Measurements from ENCODE around the gene PRSS3.
"Not testable (repeated sequence)": the region's sequence is repeated elsewhere in the genome, so short reads cannot be mapped to it uniquely, and the experiment has no call there.

Gene PRSS3

DNA sequence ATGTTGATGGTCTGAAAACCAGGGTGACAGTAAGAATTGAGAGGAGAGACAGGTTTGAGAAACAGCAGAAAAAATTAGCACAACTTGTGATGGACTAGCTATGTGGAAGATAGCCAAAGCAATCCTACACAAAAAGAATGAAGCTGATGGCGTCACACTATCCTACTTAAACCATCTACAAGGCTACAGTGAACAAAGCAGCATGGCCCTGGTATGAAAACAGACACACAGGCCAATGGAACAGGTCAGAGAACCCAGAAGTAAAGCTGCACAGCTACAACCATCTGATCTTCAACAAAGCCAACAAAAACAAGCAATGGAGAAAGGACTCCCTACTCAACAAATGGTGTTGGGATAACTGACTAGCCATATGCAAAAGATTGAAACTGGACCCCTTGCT, 14.1 kb downstream of the PRSS3 start:
- ATAC-seq (replicated peaks; ENCODE audit: extremely low read depth, poor library complexity, severe bottlenecking), result no peak
- Mint-ChIP-seq H3K9me3 (no peaks in the 10 kb centered on the region), H3K4me3 (no peak overlapping the region), H3K36me3 (ENCODE audit: insufficient read depth) (no peaks in the 10 kb centered on the region), H3K27ac (ENCODE audit: low read depth) (no peak overlapping the region), H3K27me3 (no peaks in the 10 kb centered on the region), H3K4me1 (peaks cover 7% of the 10 kb centered on the region)
- DNase-seq (ENCODE audit: low spot score in 2 of 2), result no peak

GRCh38 chr9:33813712-33814641, 18.6 kb downstream of the PRSS3 start:
- Mint-ChIP-seq H3K27ac (ENCODE audit: low read depth) (peak overlapping the region; percentile 96), H3K4me3 (no peak overlapping the region), H3K36me3 (ENCODE audit: insufficient read depth) (peaks cover 11% of the 10 kb centered on the region), H3K4me1 (peaks cover 31% of the 10 kb centered on the region), H3K9me3 (no peaks in the 10 kb centered on the region), H3K27me3 (no peaks in the 10 kb centered on the region)
- ATAC-seq (replicated peaks; ENCODE audit: extremely low read depth, poor library complexity, severe bottlenecking) (no peak), DNase-seq (ENCODE audit: low spot score in 2 of 2) (no peak)

GRCh38 chr9:33815781-33816180, 20.4 kb downstream of the PRSS3 start:
- H3K9me3 Mint-ChIP-seq, result no peaks in the 10 kb centered on the region
- peaks cover 11% of the 10 kb centered on the region for H3K36me3 Mint-ChIP-seq (ENCODE audit: insufficient read depth)
- ATAC-seq (replicated peaks; ENCODE audit: extremely low read depth, poor library complexity, severe bottlenecking) (no peak), DNase-seq (ENCODE audit: low spot score in 2 of 2) (no peak)
- H3K27ac Mint-ChIP-seq (ENCODE audit: low read depth), result peak overlapping the region; percentile 96
- H3K4me3 Mint-ChIP-seq, result peak overlapping the region; percentile 88
- H3K27me3 Mint-ChIP-seq, result no peaks in the 10 kb centered on the region
- H3K4me1 Mint-ChIP-seq, result peaks cover 44% of the 10 kb centered on the region

DNA sequence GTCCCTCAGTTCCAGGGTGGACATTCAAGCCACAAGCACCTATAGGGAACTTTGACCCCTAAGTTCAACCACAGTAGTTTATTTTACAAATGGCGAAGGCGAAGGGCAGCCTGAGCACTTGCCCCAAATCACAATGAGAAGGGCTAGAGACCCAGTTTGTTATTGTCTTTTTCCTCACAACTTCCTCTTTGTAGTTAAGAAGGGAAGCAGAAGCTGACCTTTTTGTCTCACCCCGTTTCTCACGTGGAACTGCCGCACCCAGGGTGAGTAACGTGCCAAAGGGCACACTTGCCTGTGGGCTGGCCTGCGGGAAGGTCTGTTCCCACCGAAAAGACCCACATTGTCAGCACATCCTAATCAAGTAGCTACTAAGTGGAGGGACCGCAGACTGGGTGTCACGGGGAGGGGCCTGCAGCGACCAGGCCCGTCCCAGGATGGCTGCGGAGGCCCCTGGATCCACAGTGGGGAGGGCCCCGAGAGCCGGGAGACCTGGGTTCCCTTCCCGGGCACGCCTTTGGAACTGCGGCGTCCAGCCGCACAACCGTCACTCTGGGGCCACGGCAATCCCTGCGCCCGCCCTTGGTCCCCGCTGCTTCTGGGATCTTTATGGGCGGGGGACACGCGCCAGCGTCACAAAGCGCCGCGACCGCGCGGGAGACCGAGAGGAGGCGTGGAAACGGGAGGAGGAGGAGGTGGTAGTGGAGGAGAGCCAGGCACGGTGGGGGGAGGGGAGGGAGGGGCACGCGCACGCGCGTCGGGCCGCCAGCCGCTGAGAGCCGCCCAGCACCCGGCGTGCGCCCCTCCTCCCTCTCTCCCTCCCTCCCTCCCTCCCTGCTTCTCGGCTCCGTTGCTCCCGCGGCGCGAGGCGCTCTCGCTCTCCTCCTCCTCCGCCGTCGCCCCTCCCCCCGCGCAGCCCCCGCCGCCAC, 21.2 kb downstream of the PRSS3 start, which contains the start of gene UBE2R2:
Gene UBE2R2 (plus strand): TSS at position 834 of the 926 bp plus-strand sequence. CDS start 598 bp downstream, outside the sequence.
- H3K27ac Mint-ChIP-seq (ENCODE audit: low read depth), result peak within 1 kb of the TSS; percentile 96
- peak; percentile 82 for ATAC-seq (replicated peaks; ENCODE audit: extremely low read depth, poor library complexity, severe bottlenecking)
- peak within 1 kb of the TSS; percentile 88 for H3K4me3 Mint-ChIP-seq
- peak; percentile 76 to 86 for DNase-seq (ENCODE audit: low spot score in 2 of 2)
- no peaks in the 10 kb centered on the region for H3K27me3 Mint-ChIP-seq
- H3K9me3 Mint-ChIP-seq, result no peaks in the 10 kb centered on the region
- H3K4me1 Mint-ChIP-seq, result peaks cover 50% of the 10 kb centered on the region
- H3K36me3 Mint-ChIP-seq (ENCODE audit: insufficient read depth), result peaks cover 11% of the 10 kb centered on the region

DNA sequence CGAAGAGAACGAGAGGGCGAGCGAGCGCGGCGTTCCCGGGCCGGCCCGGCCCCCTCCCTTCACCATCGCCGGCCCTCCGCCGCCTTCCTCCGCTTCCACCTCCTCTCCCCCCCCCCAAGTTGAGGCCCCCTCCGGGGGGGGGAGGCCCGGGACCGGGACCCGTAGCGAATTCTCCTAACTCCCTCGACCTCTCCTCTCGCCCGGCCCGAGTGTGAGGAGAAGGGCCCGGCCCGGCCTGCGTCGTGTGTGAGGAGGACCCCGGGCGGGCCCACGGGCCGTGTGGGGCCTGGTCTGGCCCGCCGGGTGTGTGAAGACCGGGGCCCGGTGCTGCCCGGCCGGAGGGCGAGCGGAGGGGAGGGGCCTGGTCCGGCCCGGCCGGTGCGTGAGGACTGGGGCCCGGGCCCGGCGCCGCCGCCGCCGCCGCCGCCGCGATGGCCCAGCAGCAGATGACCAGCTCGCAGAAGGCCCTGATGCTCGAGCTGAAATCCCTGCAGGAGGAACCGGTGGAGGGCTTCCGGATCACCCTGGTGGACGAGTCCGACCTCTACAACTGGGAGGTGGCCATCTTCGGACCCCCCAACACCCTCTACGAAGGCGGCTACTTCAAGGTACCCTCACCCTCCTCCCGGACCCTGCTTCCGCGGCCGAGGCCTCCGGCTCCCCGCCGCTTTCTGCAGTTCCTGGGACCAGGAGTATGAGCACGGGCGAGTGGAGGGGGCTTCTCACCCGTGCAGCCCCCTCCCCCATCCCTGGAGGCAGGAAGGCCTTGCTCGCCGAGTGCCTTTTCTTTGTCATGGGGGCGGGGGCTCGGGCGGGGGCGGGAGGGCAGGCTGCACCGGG, 22.2 kb downstream of the PRSS3 start:
- peaks cover 50% of the 10 kb centered on the region for H3K4me1 Mint-ChIP-seq
- peak; percentile 3 for ATAC-seq (replicated peaks; ENCODE audit: extremely low read depth, poor library complexity, severe bottlenecking)
- peak overlapping the region; percentile 88 for H3K4me3 Mint-ChIP-seq
- H3K27ac Mint-ChIP-seq (ENCODE audit: low read depth), result peak overlapping the region; percentile 90
- H3K36me3 Mint-ChIP-seq (ENCODE audit: insufficient read depth), result peaks cover 11% of the 10 kb centered on the region
- no peaks in the 10 kb centered on the region for H3K27me3 Mint-ChIP-seq
- DNase-seq (ENCODE audit: low spot score in 2 of 2), result peak; percentile 25 to 27
- H3K9me3 Mint-ChIP-seq, result no peaks in the 10 kb centered on the region

- Mint-ChIP-seq H3K27me3 (no peaks in the 10 kb centered on the region), H3K4me3 (peak overlapping the region; percentile 88), H3K27ac (ENCODE audit: low read depth) (peak overlapping the region; percentile 90), H3K4me1 (peaks cover 50% of the 10 kb centered on the region), H3K9me3 (no peaks in the 10 kb centered on the region), H3K36me3 (ENCODE audit: insufficient read depth) (peaks cover 12% of the 10 kb centered on the region)
- no peak for DNase-seq (ENCODE audit: low spot score in 2 of 2)
- ATAC-seq (replicated peaks; ENCODE audit: extremely low read depth, poor library complexity, severe bottlenecking), result no peak
Measured at GRCh38 chr9:33818167-33818846, 22.9 kb downstream of the PRSS3 start.

DNA sequence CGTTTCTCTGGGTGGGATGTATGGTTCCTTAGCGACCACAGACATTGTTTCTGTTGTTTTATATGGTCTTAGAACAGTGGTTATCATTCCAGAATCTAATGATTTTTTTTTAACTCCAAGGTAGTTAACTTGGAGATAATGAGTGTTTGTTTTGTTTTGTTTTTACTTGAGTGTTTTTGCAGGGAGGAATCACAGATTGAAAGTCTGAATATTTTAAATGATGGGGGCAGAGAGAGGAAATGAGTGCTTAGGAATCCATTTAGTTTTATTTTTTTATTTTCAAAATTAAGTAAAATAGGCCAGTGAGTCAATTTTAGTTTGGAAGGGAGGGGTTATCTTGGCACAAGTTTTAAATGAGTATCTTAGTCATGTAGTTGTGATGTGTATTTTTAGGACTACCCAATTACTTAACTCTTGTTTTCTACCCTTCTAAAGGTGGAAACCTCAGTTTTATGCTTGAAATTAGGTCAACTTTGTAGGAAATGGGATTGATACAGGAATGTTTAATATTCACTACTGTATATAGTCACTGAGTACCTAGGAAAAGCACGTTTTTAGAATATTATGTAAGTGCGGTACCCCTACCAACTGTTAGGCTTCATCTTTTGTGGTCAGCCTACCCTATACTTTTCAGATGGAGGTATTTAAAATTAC, 23.6 kb downstream of the PRSS3 start:
- H3K4me3 Mint-ChIP-seq, result peak overlapping the region; percentile 88
- peaks cover 12% of the 10 kb centered on the region for H3K36me3 Mint-ChIP-seq (ENCODE audit: insufficient read depth)
- no peaks in the 10 kb centered on the region for H3K9me3 Mint-ChIP-seq
- ATAC-seq (replicated peaks; ENCODE audit: extremely low read depth, poor library complexity, severe bottlenecking) (no peak), DNase-seq (ENCODE audit: low spot score in 2 of 2) (no peak)
- peak overlapping the region; percentile 90 for H3K27ac Mint-ChIP-seq (ENCODE audit: low read depth)
- H3K27me3 Mint-ChIP-seq, result no peaks in the 10 kb centered on the region
- H3K4me1 Mint-ChIP-seq, result peaks cover 46% of the 10 kb centered on the region

DNA sequence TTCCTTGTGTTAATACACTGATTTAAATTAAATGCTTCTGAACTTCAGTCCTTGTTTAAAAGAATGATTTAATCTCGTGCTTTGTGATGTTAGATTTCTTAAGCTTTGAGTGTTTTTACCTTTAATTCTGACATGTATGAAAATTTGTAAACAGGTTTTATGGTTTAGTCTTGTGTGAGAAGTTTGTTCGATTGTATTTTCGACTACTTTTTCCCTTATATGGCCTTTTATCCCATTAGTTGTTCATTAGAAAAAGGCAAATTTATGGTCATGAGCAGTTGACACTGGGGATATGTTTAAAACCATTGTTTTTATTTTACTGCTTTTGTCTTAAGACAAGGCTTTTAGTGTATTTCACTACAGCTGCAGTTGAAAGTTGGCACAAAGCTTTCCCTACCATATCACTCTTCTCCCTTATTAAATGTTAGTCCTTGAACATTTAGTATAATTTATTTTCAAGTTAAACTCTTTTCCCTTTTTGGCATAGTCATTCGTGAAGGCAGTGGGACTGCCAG, 24.9 kb downstream of the PRSS3 start:
- Mint-ChIP-seq H3K9me3 (no peaks in the 10 kb centered on the region), H3K4me1 (peaks cover 40% of the 10 kb centered on the region), H3K36me3 (ENCODE audit: insufficient read depth) (peaks cover 14% of the 10 kb centered on the region), H3K4me3 (no peak overlapping the region), H3K27me3 (no peaks in the 10 kb centered on the region), H3K27ac (ENCODE audit: low read depth) (no peak overlapping the region)
- DNase-seq (ENCODE audit: low spot score in 2 of 2), result no peak
- no peak for ATAC-seq (replicated peaks; ENCODE audit: extremely low read depth, poor library complexity, severe bottlenecking)

DNA sequence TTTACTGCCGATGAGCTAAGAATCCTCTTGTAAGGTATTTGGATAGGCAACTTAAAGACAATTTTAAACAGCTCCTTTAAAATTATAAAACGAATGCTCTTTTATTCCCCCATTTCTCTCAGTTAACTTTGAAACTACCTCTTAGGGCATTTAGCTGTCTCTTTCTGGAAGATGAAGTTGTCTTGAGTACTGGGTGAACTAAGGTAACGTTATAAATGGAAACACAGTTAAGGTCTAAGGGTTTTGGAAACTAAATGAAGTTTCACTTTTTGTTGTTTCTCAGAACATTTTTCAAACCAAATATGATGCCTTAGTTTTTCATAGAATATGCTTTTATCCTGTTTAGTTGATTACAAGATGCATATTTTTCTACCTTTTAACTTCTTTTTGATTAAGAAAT, 28.4 kb downstream of the PRSS3 start:
- Mint-ChIP-seq H3K4me1 (peaks cover 21% of the 10 kb centered on the region), H3K27me3 (no peaks in the 10 kb centered on the region), H3K9me3 (no peaks in the 10 kb centered on the region), H3K4me3 (no peak overlapping the region), H3K27ac (ENCODE audit: low read depth) (no peak overlapping the region), H3K36me3 (ENCODE audit: insufficient read depth) (peaks cover 12% of the 10 kb centered on the region)
- ATAC-seq (replicated peaks; ENCODE audit: extremely low read depth, poor library complexity, severe bottlenecking) (no peak), DNase-seq (ENCODE audit: low spot score in 2 of 2) (no peak)

DNA sequence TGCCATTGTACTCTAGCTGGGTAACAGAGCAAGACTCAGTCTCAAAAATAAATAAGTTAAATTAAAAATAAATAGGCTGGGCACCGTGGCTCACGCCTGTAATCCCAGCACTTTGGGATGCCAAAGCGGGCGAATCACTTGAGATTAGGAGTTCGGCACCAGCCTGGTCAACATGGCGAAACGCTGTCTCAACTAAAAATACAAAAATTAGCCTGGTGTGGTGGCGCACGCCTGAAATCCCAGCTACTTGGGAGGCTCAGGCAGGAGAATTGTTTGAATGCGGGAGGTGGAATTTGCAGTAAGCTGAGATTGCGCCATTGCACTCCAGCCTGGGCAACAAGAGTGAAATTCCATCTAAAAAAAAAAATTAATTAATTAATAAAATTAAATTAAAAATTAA, 31.9 kb downstream of the PRSS3 start:
- H3K4me3 Mint-ChIP-seq; DNase-seq (ENCODE audit: low spot score in 2 of 2); H3K4me1 Mint-ChIP-seq; H3K9me3 Mint-ChIP-seq; ATAC-seq (replicated peaks; ENCODE audit: extremely low read depth, poor library complexity, severe bottlenecking); H3K27me3 Mint-ChIP-seq; H3K27ac Mint-ChIP-seq (ENCODE audit: low read depth): not testable (repeated sequence)
- H3K36me3 Mint-ChIP-seq (ENCODE audit: insufficient read depth), result peaks cover 19% of the 10 kb centered on the region

GRCh38 chr9:33829641-33830230, 34.4 kb downstream of the PRSS3 start:
- not testable (repeated sequence) for ATAC-seq (replicated peaks; ENCODE audit: extremely low read depth, poor library complexity, severe bottlenecking); H3K27ac Mint-ChIP-seq (ENCODE audit: low read depth); H3K4me1 Mint-ChIP-seq; H3K27me3 Mint-ChIP-seq; DNase-seq (ENCODE audit: low spot score in 2 of 2); H3K9me3 Mint-ChIP-seq; H3K4me3 Mint-ChIP-seq
- peaks cover 16% of the 10 kb centered on the region for H3K36me3 Mint-ChIP-seq (ENCODE audit: insufficient read depth)
